ENCODE data around the gene PLAC8L1.

PLAC8L1 gene

GRCh38 chr5:146042628-146043279 lies 62.6 kb downstream of the PLAC8L1 start:
- DNase-seq (ENCODE audit: low spot score) = no peak

GRCh38 chr5:146041180-146041789 lies 64.1 kb downstream of the PLAC8L1 start:
- DNase-seq (ENCODE audit: low spot score) = no peak

DNA sequence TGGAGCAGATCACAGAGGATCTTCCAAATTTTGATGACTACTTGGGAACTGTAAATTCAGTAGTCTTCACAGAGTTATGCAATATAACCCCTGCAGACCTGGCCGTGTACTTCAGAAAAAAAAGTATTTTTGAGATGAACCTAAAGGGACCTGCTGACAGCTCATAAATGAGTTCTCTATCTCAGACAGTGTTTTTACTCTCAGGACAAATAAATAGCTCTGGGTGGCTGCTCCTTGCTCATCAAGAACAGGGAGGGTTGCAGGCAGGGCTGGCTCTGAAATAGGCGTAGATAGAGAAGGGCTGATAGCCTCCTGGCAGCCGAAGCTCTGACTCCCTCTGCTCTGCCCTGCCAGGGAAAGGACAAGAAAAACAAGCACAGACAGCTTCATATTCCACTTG lies 64.8 kb downstream of the PLAC8L1 start:
- no peak for DNase-seq (ENCODE audit: low spot score)

DNA sequence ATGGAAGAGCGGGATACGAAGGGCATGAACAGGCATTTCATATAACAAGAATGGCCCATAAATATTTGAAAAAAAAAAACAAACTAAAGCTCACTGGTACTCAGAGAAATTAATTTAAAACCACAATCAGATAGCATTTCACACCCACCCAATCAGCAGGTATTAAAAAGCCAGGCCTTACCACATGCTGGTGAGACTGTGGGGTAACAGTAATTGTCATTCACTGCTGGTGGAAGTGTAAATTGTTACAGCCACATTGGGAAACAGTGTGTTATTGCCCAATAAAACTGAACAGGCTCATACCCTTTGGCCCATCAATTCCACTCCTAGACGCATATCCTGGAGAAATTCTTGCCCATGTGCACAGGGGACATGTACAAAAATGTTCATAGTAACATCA lies 66.0 kb downstream of the PLAC8L1 start:
- peak; percentile 28 for DNase-seq (ENCODE audit: low spot score)

GRCh38 chr5:146034605-146035004 lies 70.8 kb downstream of the PLAC8L1 start:
- no peak for DNase-seq (ENCODE audit: low spot score)
